B cell (primary cell): ENCODE measurements around the gene UMODL1. TPM values are rescaled to one million over a fixed set of nuclear protein-coding genes. Genes with fewer than 3 reads are reported as not detected.

Experiments
- ATAC-seq: fragments of 200-7000 bp; cut with Tn5 transposase; one replicate; pipeline ENCODE4 v1.10.0; 2021; ENCODE audit warnings: low read depth, mild to moderate bottlenecking, moderate number of reproducible peaks, moderate library complexity
- CTCF ChIA-PET: fragments of 350-600 bp; sonication (Branson Sonifier 250); formaldehyde crosslinking; loops from one replicate; lab custom pipeline; 2021; ENCODE audit warnings: antibody characterized with exemption, inconsistent platforms; lab: Charles Lee
- POLR2A ChIA-PET: fragments of 350-600 bp; sonication (Branson Sonifier 250); formaldehyde crosslinking; loops from one replicate; lab custom pipeline; 2021; ENCODE audit warnings: antibody characterized with exemption; lab: Charles Lee
- DNase-seq: peaks from one replicate; pipeline ENCODE4 v3.0.0; 2013
- H2AFZ ChIP-seq: 2 replicates; pipeline ENCODE4 v1.6.1; 2012; ENCODE audit warnings: mild to moderate bottlenecking, low read depth, low read length; ENCODE audit not compliant: insufficient read depth, poor library complexity, severe bottlenecking
- H3K27ac ChIP-seq, 2 donors: 1 replicate in 1 of 2; 2 replicates in 1 of 2; pipeline ENCODE4 v1.5.1; 2012 to 2013; ENCODE audit warnings: low read length in 2 of 2, mild to moderate bottlenecking in 2 of 2, moderate library complexity in 1 of 2
- H3K27me3 ChIP-seq, 4 experiments: fragments of 200-600 bp in 1 of 4; sonication (generic) in 1 of 4; replicated peaks in 1 of 4; 1 replicate in 2 of 4; 2 replicates in 2 of 4; pipeline versions ENCODE4 v1.6.1 to v1.7.0; 2013 to 2016; ENCODE audit warnings: low read length in 3 of 4, mild to moderate bottlenecking in 2 of 4, mixed read lengths in 1 of 4, moderate library complexity in 1 of 4; ENCODE audit not compliant: insufficient read depth in 4 of 4, control insufficient read depth in 3 of 4; ENCODE audit errors: control extremely low read depth in 1 of 4
- H3K36me3 ChIP-seq, 2 experiments: replicated peaks in 1 of 2; 1 replicate in 1 of 2; 2 replicates in 1 of 2; pipeline versions ENCODE4 v1.6.1 to v1.7.1; 2013; ENCODE audit warnings: low read length in 1 of 2; ENCODE audit not compliant: insufficient read depth in 2 of 2, control insufficient read depth in 1 of 2; ENCODE audit errors: control extremely low read depth in 1 of 2, extremely low read depth in 1 of 2
- H3K4me1 ChIP-seq, 2 donors: fragments of 200-600 bp in 1 of 2; sonication (generic) in 1 of 2; 1 replicate in 1 of 2; 2 replicates in 1 of 2; pipeline versions ENCODE4 v1.5.1 to v1.6.1; 2013 to 2017; ENCODE audit warnings: low read length in 2 of 2; ENCODE audit not compliant: control insufficient read depth in 2 of 2, insufficient read depth in 2 of 2
- H3K4me2 ChIP-seq: replicated peaks from 2 replicates; pipeline ENCODE3; 2012; ENCODE audit warnings: mild to moderate bottlenecking, low read depth, low read length; ENCODE audit not compliant: poor library complexity, severe bottlenecking
- H3K4me3 ChIP-seq, 5 experiments: fragments of 200-600 bp in 1 of 5; sonication (generic) in 1 of 5; 1 replicate in 3 of 5; 2 replicates in 2 of 5; pipeline versions ENCODE4 v1.5.1 to v1.7.0; 2011 to 2016; ENCODE audit warnings: low read length in 4 of 5, mild to moderate bottlenecking in 4 of 5, low read depth in 2 of 5, control low read depth in 1 of 5, moderate library complexity in 1 of 5; ENCODE audit not compliant: insufficient read depth in 1 of 5; ENCODE audit errors: control extremely low read depth in 1 of 5, extremely low read depth in 1 of 5
- H3K79me2 ChIP-seq: fragments of 200-600 bp; sonication (generic); one replicate; pipeline ENCODE4 v1.6.0; 2016; ENCODE audit warnings: low read length; ENCODE audit not compliant: control insufficient read depth, insufficient read depth
- H3K9ac ChIP-seq: fragments of 200-600 bp; sonication (generic); 2 replicates; pipeline ENCODE4 v1.6.1; 2017; ENCODE audit warnings: mild to moderate bottlenecking, low read length, moderate library complexity
- H3K9me3 ChIP-seq, 3 donors: one replicate each; pipeline versions ENCODE4 v1.6.1 to v1.7.1; 2013; ENCODE audit warnings: low read length in 2 of 3; ENCODE audit not compliant: control insufficient read depth in 2 of 3, insufficient read depth in 1 of 3; ENCODE audit errors: control extremely low read depth in 1 of 3
- H4K20me1 ChIP-seq: 2 replicates; pipeline ENCODE4 v1.6.0; 2012; ENCODE audit warnings: mild to moderate bottlenecking, low read length; ENCODE audit not compliant: insufficient read depth, control insufficient read depth, poor library complexity, severe bottlenecking
- H3K27ac Mint-ChIP-seq: one replicate; pipeline ENCODE4 v1.8.0; 2021; ENCODE audit warnings: mixed read lengths
- H3K27me3 Mint-ChIP-seq: one replicate; pipeline ENCODE4 v1.8.0; 2021; ENCODE audit warnings: mixed read lengths
- H3K4me1 Mint-ChIP-seq: one replicate; pipeline ENCODE4 v1.8.0; 2021; ENCODE audit warnings: mixed read lengths
- H3K4me3 Mint-ChIP-seq: one replicate; pipeline ENCODE4 v1.8.0; 2021; ENCODE audit warnings: mixed read lengths
- H3K9me3 Mint-ChIP-seq: one replicate; pipeline ENCODE4 v1.8.0; 2022; ENCODE audit warnings: mixed read lengths; ENCODE audit not compliant: insufficient read depth
- CTCF ChIP-seq: fragments of 200-600 bp; IDR thresholded peaks from one replicate; pipeline ENCODE4 v1.8.0; 2022; ENCODE audit warnings: antibody characterized with exemption, mild to moderate bottlenecking
- EZH2 ChIP-seq: IDR thresholded peaks from 2 replicates; pipeline ENCODE4 v1.6.1; 2012; ENCODE audit warnings: borderline replicate concordance, low read depth, mild to moderate bottlenecking, moderate library complexity, low read length; ENCODE audit not compliant: insufficient read depth, poor library complexity, severe bottlenecking
- WGBS: methylation state at CpG from one replicate; pipeline ENCODE4 v1.1.5; 2013; ENCODE audit warnings: missing lambda C conversion rate; ENCODE audit not compliant: insufficient coverage; 5-methylcytosine and 5-hydroxymethylcytosine counted together
- intact Hi-C: fragments of 100-400 bp; cut with micrococcal nuclease; formaldehyde crosslinking; loops from one replicate; pipeline ENCODE4 v1.10.0; 2022
- polyA plus RNA-seq: library from polyadenylated mRNA; depleted of rRNA; stranded (reverse); fragments of >200 nt; gene quantifications from 2 replicates; pipeline ENCODE4 v1.2.3, GENCODE V29; 2012
- total RNA-seq, 2 donors: library from RNA; stranded (reverse); fragments of 120-200 nt in 1 of 2; gene quantifications; 1 replicate in 1 of 2; 2 replicates in 1 of 2; pipeline versions ENCODE4 v1.2.3 to v1.2.4, GENCODE V29; 2013 to 2022

The UMODL1 gene
- total and polyA plus RNA-seq, 2 donors (not counting 1 experiment from before 2014, with no cell fraction given): 0.10 to 0.49 TPM

DNA sequence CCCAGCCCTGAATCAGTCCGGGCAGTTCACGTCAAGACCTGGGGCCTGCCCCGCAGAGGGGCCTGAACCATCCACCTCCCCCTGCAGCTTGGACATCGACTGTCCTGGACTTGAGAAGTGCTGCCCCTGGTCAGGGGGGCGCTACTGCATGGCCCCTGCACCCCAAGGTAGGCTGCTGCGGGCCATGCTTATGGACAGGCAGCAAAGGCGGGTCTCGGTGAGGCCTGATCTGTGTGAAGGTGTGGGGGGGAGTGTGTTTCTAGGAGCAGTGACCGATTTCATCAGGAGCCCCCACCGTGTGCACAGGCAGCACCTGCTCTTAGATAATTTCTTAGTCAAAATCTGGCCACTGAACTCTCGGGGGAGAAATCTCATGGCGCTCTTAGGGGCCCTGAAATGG lies 13.0 kb downstream of the UMODL1 start:
- no peak overlapping the region for H3K4me3 ChIP-seq
- CTCF ChIA-PET: no interaction called here
- no peak for TF ChIP-seq CTCF
- no peak for TF ChIP-seq EZH2
- no peak overlapping the region for H3K4me2 ChIP-seq
- POLR2A ChIA-PET: interaction anchor here (0.5 kb wide), 1 partner anchor 161 kb away, joined by 3 read pairs; no protein-coding TSS in a partner anchor
- ATAC-seq (no peak), DNase-seq (no peak)
- no peaks in the 10 kb centered on the region for H3K27me3 ChIP-seq
- peaks cover 6 to 17% of the 10 kb centered on the region in 2 donors for H3K4me1 ChIP-seq
- H3K36me3 ChIP-seq: no peaks in the 10 kb centered on the region
- WGBS: 85% methylated on average over 12 of the region's 12 CpGs
- no peaks in the 10 kb centered on the region for H4K20me1 ChIP-seq
- H3K27me3 Mint-ChIP-seq: no peaks in the 10 kb centered on the region
- H3K9ac ChIP-seq: no peak overlapping the region
- no peaks in the 10 kb centered on the region for H3K79me2 ChIP-seq
- no peaks in the 10 kb centered on the region for H3K9me3 ChIP-seq
- no peak overlapping the region for H2AFZ ChIP-seq
- H3K27ac ChIP-seq: no peak overlapping the region
- no peaks in the 10 kb centered on the region for H3K9me3 Mint-ChIP-seq
- intact Hi-C loops: no loop called here
- H3K4me1 Mint-ChIP-seq: peaks cover 10% of the 10 kb centered on the region
- no peak overlapping the region for H3K4me3 Mint-ChIP-seq
- no peak overlapping the region for H3K27ac Mint-ChIP-seq

DNA sequence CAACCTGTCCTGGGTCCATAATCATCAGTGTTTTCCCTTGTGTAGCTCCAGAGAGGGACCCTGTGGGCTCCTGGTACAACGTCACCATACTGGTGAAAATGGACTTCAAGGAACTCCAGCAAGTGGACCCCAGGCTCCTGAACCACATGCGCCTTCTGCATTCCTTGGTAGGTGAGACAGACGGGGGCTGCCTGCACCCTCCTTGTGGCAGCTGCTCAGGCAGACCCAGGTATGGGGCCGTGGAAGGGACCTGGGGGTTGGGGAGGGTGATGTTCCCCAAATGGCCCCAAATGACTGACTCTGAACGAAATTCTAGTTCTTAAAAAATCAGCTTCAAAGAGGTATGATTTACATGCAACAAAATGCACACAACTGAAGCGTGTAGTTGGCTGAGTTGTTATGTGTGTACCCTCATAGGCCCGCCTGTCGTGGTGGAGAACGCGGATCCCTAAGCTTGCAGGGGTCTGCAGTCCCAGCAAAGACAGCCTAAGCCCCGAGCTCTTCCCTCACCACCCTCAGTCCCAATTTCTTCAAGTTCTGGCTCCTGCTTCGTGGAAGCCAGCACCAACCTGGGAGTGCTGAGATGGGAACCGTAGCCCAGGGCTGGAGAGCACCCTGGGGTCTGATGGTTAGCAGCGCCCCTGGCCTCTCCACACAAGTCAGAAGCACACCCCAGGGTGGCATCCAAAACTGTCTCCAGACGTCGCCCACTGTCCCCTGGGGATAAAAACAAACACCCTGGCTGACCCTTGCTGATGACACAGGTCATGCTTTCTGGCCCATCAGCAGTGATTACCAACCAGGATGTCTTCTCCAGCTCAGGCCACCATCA lies 14.3 kb downstream of the UMODL1 start:
- Histone ChIP-seq H3K36me3 (no peaks in the 10 kb centered on the region), H3K27me3 (peaks cover 0 to 2% (median 0%) of the 10 kb centered on the region in 4 experiments), H3K4me1 (peaks cover 4 to 8% of the 10 kb centered on the region in 2 donors), H4K20me1 (no peaks in the 10 kb centered on the region), H3K9ac (no peak overlapping the region), H3K4me3 (no peak overlapping the region), H3K79me2 (no peaks in the 10 kb centered on the region), H3K27ac (no peak overlapping the region), H3K4me2 (no peak overlapping the region), H2AFZ (no peak overlapping the region), H3K9me3 (no peaks in the 10 kb centered on the region)
- no peak overlapping the region for H3K27ac Mint-ChIP-seq
- H3K4me1 Mint-ChIP-seq: peaks cover 6% of the 10 kb centered on the region
- TF ChIP-seq EZH2: no peak
- no peak for TF ChIP-seq CTCF
- ChIA-PET CTCF (interaction anchor here (1.8 kb wide), 1 partner anchor 22 kb away, joined by 6 read pairs; no protein-coding TSS in a partner anchor), POLR2A (no interaction called here)
- H3K9me3 Mint-ChIP-seq: no peaks in the 10 kb centered on the region
- intact Hi-C loops: no loop called here
- WGBS: 84% methylated on average over 11 of the region's 16 CpGs
- H3K27me3 Mint-ChIP-seq: no peaks in the 10 kb centered on the region
- ATAC-seq: no peak
- H3K4me3 Mint-ChIP-seq: no peak overlapping the region
- no peak for DNase-seq
